Thymus (tissue), 11 donors: Measurements from ENCODE around the gene CSTF1. TPM values are rescaled to one million over a fixed set of nuclear protein-coding genes. Genes with fewer than 3 reads are reported as not detected.

Experiments
- DNase-seq, 9 donors: peaks; one replicate each; pipeline ENCODE4 v3.0.0-alpha.2; 2013; ENCODE audit warnings: low spot score in 9 of 9, low read depth in 6 of 9, missing footprints in 1 of 9
- H3K27ac ChIP-seq, 2 donors: one replicate each; pipeline ENCODE4 v1.5.1; 2013; ENCODE audit warnings: control low read depth in 1 of 2, low read depth in 1 of 2, low read length in 1 of 2, mild to moderate bottlenecking in 1 of 2, moderate library complexity in 1 of 2
- H3K27me3 ChIP-seq, 2 donors: one replicate each; pipeline ENCODE4 v1.5.1; 2013; ENCODE audit warnings: low read length in 1 of 2; ENCODE audit not compliant: control insufficient read depth in 2 of 2, insufficient read depth in 1 of 2
- H3K36me3 ChIP-seq, 2 donors: one replicate each; pipeline ENCODE4 v1.5.1; 2013; ENCODE audit warnings: low read length in 1 of 2, mild to moderate bottlenecking in 1 of 2, moderate library complexity in 1 of 2; ENCODE audit not compliant: control insufficient read depth in 2 of 2, insufficient read depth in 2 of 2
- H3K4me1 ChIP-seq, 2 donors: one replicate each; pipeline ENCODE4 v1.5.1; 2013; ENCODE audit warnings: low read length in 2 of 2; ENCODE audit not compliant: control insufficient read depth in 2 of 2, insufficient read depth in 2 of 2
- H3K4me3 ChIP-seq, 2 donors: one replicate each; pipeline ENCODE4 v1.5.1; 2013; ENCODE audit warnings: low read length in 2 of 2, control low read depth in 1 of 2, mild to moderate bottlenecking in 1 of 2
- H3K9me3 ChIP-seq, 2 donors: one replicate each; pipeline ENCODE4 v1.5.1; 2013; ENCODE audit warnings: low read length in 1 of 2, mild to moderate bottlenecking in 1 of 2; ENCODE audit not compliant: control insufficient read depth in 2 of 2, insufficient read depth in 1 of 2
- whole genome bisulfite sequencing: extraction: QIAGEN DNeasy Blood & Tissue Kit; methylation state at CpG from one replicate; pipeline ENCODE4 v1.1.7; 2013; 5-methylcytosine and 5-hydroxymethylcytosine counted together
- polyA plus RNA-seq: library from polyadenylated mRNA; stranded (reverse); fragments of 200-250 nt; gene quantifications from one replicate; pipeline ENCODE4 v1.2.3, GENCODE V29; 2013
- total RNA-seq: library from RNA; stranded (reverse); fragments of 120-200 nt; gene quantifications from one replicate; pipeline ENCODE4 v1.2.4, GENCODE V29; 2013
- donor health status: healthy.

Gene CSTF1
- total and polyA plus RNA-seq, 2 donors = 16.0 to 35.0 TPM

DNA sequence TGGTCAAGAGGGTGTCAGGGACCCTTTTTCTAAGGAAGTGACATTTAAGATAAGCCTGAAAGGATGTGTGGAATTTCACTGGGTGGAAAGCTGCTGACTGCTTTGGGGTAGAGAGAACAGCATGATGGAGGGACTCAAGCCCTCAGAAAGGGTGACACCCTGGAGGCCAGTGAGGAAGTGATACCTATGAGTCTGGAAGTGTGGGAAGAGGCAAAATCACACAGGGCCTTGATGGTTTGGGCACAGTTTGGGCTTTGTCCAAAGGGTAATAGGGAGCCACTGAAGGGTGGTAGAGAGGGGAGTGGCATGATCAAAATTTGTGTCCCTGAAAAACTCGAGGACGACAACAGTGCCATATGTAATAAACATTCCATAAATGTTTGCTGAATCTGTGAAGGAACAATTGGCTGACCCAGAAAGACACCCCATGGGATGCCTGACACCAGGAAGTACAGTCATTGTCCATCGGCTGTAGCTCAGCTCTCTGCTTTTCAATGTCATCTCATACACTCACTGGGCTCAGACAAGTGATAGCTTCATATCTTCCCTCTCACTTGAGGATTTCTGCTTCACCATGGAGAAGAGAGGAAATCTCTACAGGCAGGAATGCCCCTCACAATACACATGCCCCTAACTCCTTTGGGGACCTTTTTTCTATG is 40.9 kb downstream of the CSTF1 start:
- DNase-seq = no peak
- Histone ChIP-seq H3K9me3 (no peaks in the 10 kb centered on the region), H3K4me3 (no peak overlapping the region), H3K27me3 (no peaks in the 10 kb centered on the region), H3K4me1 (peaks cover 0 to 2% of the 10 kb centered on the region in 2 donors), H3K27ac (no peak overlapping the region), H3K36me3 (no peaks in the 10 kb centered on the region)
- WGBS = 95% methylated on average over 3 of the region's 3 CpGs

DNA sequence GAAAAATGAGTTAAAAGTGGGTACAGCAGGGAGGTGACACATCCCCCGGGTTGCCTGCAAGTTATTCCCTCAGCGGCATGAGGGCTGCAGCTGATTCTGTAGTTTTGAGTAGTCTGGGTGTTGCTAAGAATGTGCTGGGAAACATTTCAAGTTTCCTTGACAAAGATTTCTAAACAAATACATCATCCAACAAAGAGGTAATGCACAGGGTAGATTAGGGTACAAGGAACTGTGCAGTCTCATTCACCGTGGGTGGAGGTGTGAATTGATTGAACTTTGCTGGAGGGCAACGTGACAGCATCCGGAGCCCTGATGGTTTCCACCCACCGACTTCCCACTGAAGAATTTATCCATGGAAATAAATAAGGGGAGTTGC is 41.4 kb downstream of the CSTF1 start:
- Histone ChIP-seq H3K36me3 (no peaks in the 10 kb centered on the region), H3K27me3 (no peaks in the 10 kb centered on the region), H3K27ac (no peak overlapping the region), H3K9me3 (no peaks in the 10 kb centered on the region), H3K4me3 (no peak overlapping the region), H3K4me1 (peaks cover 0 to 3% of the 10 kb centered on the region in 2 donors)
- no peak for DNase-seq
- 94% methylated on average over 6 of the region's 6 CpGs for WGBS

DNA sequence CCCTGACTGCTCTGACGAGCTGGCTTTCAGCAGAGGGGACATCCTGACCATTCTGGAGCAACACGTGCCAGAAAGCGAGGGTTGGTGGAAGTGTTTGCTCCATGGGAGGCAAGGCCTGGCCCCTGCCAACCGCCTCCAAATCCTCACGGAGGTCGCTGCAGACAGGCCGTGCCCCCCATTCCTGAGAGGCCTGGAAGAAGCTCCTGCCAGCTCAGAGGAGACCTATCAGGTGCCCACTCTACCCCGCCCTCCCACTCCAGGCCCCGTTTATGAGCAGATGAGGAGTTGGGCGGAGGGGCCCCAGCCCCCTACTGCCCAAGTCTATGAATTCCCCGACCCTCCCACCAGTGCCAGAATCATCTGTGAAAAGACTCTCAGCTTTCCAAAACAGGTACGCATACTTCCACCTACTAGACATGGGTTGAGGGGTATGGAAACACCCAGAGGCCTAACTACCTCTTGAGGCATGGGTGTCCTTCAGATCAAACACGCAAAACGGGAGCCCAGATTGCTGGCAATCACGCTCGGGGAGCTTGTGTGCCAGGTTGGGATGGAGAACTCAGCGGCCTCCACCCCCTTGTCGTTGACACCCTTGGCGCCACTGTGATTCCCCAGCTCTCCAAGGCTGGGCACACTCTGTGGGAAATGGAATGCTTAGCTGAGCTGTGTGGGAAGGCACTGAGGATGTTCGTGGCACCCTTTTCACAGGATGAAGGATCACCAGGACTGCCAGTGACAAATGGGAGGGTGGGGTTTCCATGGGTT is 44.9 kb downstream of the CSTF1 start:
- H3K4me1 ChIP-seq = peaks cover 14 to 24% of the 10 kb centered on the region in 2 donors
- no peak for DNase-seq
- 98% methylated on average over 20 of the region's 20 CpGs for whole genome bisulfite sequencing
- H3K27me3 ChIP-seq = no peaks in the 10 kb centered on the region
- no peaks in the 10 kb centered on the region for H3K36me3 ChIP-seq
- no peak overlapping the region for H3K27ac ChIP-seq
- H3K9me3 ChIP-seq = no peaks in the 10 kb centered on the region
- H3K4me3 ChIP-seq = no peak overlapping the region

DNA sequence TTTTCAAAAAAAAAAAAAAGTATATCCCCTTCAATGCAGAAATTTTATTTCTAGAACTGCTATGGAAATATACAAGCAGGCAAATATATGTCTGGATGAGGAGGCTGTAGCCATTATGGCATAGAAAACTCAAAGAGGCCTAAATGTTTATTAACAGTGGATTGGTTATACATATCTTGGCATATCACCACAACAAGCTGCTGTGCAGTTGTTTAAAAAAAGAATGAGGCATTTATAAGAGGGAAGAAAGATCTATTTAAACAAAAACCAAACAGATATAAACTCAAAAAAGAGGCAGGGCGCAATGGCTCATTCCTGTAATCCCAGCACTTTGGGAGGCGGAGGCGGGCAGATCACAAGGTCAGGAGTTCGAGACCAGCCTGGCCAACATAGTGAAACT is 45.8 kb downstream of the CSTF1 start:
- H3K4me3 ChIP-seq = no peak overlapping the region
- no peaks in the 10 kb centered on the region for H3K36me3 ChIP-seq
- no peaks in the 10 kb centered on the region for H3K27me3 ChIP-seq
- no peak for DNase-seq
- H3K9me3 ChIP-seq = no peaks in the 10 kb centered on the region
- no peak overlapping the region for H3K27ac ChIP-seq
- WGBS = 97% methylated on average over 4 of the region's 4 CpGs
- peaks cover 14 to 29% of the 10 kb centered on the region in 2 donors for H3K4me1 ChIP-seq

DNA sequence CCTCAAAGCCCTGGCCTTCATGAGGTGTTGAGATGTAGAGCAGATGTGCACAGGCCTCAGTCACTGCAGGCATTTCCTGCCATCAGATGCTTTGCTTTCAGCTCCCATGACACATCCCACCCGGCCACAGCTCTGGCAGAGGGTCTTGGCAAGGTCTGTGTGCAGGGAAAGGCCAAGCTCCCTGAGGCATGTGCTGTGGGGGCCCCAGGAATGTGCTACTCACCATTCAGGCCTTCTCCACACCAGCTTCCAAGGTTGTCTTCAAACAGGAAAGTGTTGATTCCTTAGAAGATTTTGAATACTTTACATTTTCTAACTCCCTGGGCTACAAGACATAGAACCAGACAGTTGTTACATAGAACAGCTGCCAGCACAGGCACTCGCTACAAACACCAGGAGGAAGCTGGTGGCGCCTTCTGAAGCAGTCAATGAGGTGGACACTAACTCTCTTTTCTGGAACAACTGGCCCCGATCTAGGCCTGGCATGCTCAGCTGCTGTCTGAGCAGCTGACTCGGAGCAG is 47.4 kb downstream of the CSTF1 start:
- H3K27ac ChIP-seq = peak overlapping the region; percentile 10 to 48
- no peaks in the 10 kb centered on the region for H3K9me3 ChIP-seq
- 26% methylated on average over 5 of the region's 5 CpGs for WGBS
- no peaks in the 10 kb centered on the region for H3K27me3 ChIP-seq
- DNase-seq = peak in 2 of 9 donors; percentile 32 to 58
- no peak overlapping the region for H3K4me3 ChIP-seq
- no peaks in the 10 kb centered on the region for H3K36me3 ChIP-seq
- H3K4me1 ChIP-seq = peaks cover 14 to 32% of the 10 kb centered on the region in 2 donors

DNA sequence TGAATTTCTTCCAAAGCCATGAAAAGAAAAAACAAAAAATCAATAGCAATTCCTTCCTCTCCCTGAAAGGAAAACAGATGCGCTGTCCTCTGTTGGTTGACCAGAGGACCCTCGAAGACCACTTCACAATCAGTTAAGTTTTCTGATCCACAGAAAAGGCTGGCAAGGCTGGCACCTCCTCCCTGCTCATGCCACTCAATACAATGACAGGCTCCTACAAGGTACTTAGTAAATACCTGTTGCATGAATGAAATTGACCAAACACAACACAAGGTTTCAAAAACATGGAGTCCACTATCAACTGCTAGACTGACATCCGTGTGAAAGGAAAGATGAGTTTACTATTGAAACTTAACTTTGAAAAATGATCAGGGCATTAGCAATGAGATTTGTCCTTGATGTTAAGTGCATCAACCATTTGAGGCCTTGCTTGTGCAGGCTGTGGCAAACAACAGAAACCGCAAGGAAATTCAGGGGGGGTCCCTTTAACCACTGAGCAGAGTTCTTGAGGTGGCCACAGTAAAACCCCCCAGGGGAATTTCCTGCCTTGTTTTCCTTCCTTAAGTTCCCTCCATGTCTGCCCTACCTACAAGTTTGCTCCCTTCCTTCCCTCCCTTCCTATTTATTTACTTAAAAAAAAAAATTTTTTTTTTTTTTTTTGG is 48.0 kb downstream of the CSTF1 start:
- Histone ChIP-seq H3K9me3 (no peaks in the 10 kb centered on the region), H3K27ac (peak overlapping the region in 1 of 2 donors; percentile 48), H3K4me3 (no peak overlapping the region), H3K36me3 (no peaks in the 10 kb centered on the region), H3K27me3 (no peaks in the 10 kb centered on the region), H3K4me1 (peaks cover 14 to 32% of the 10 kb centered on the region in 2 donors)
- WGBS = 33% methylated on average over 4 of the region's 4 CpGs
- peak in 7 of 9 donors; percentile 26 to 83 (median 50) for DNase-seq

DNA sequence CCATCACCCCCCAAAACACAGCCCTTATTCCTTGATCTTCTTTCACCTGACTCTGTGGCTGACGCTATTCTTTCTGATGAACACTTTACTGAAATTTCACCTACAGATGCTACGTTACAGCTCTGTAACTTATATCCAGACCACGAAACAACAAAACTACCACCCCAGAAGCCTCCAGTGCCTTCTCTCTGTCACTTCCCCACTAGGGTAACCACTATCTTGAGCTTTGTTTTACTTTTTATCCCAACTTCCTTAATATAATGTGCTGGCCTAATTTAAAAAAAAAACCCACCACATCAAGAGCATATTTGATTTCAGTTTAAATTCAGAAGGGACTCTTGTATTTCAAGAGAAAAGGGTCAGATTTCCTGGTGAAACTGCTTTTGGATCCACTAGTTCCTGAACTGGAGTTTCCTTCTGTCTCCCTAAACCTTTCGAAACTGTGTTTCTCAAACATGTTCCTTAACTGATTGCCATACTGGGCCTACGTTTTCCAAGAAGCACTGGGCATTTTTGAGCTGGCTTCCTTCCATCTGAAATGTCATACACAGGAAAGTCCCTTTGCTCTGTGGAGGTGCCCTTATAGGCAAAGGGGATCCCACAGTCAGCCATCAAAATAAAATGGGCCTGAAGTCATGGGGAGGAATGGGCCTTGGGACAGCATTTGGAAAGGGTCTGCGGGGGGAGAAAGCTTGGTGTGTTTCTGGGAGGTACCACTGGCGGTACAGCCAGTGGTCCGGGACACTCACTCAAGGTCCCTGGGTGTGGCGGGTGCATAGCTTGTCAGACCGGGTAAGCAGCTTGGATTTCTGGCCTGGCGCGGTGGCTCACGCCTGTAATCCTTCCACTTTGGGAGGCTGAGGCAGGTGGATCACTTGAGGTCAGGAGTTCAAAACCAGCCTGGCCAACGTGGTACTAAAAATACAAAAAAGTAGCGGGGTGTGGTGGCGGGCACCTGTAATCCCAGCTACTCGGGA is 50.2 kb downstream of the CSTF1 start:
- Histone ChIP-seq H3K4me1 (peaks cover 14 to 32% of the 10 kb centered on the region in 2 donors), H3K27me3 (no peaks in the 10 kb centered on the region), H3K27ac (peak overlapping the region in 1 of 2 donors; percentile 7), H3K9me3 (no peaks in the 10 kb centered on the region), H3K4me3 (no peak overlapping the region), H3K36me3 (no peaks in the 10 kb centered on the region)
- WGBS = 82% methylated on average over 17 of the region's 17 CpGs
- peak in 1 of 9 donors; percentile 32 for DNase-seq

DNA sequence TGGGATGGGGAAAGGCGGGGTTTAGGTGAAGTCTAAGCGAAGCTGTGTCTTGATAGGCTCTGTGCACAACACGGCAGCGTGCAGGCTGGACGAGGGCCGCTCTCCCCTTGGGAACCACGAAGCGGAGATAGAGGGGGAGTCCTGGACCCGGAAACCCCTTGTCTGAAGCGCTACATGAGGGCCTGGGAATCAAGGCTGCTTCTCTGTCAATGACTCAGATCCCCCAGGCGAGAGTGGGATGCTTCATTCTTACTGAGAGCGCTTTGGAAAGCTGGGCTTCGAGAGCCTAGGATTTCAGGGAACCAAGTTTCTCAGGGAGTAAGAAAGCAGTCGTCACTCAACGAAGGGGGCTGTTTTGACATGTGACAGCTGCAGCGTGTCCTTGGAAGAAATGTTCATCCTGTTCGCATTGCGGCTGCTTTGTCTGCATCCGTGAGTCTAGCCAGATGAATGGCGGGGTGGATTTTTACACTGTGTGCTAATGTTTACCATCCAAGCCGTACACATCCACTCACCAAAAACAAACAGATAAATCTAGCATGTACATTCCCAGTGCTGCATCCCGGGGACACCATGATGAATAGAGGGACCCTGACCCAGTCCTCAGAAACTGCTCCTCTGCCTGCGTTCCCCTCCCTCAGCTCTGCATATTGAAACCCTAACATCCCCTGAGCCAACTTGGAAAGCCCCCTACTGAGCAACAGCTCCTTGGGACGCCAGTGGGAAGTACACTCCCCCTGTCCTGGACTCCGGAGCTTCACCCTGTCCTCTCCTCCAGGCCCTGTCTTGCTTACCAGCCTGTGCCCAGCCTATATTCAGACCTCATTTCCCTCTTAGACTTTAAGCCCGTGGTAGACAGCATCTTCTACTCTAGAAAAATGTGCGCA is 51.5 kb downstream of the CSTF1 start:
- Histone ChIP-seq H3K36me3 (no peaks in the 10 kb centered on the region), H3K27ac (peak overlapping the region in 1 of 2 donors; percentile 18), H3K9me3 (no peaks in the 10 kb centered on the region), H3K27me3 (no peaks in the 10 kb centered on the region), H3K4me1 (peaks cover 14 to 30% of the 10 kb centered on the region in 2 donors), H3K4me3 (no peak overlapping the region)
- 94% methylated on average over 27 of the region's 27 CpGs for WGBS
- DNase-seq = no peak
